WTC11 (cell line): ENCODE measurements around the gene TTC7B. TPM values are rescaled to one million over a fixed set of nuclear protein-coding genes. Genes with fewer than 3 reads are reported as not detected.

Experiments
- ATAC-seq: fragments of 200-7000 bp; cut with Tn5 transposase; 2 replicates; pipeline ENCODE4 v1.10.0; 2021; ENCODE audit warnings: mild to moderate bottlenecking, moderate library complexity
- CTCF ChIA-PET: fragments of 300-600 bp; sonication (Branson Sonifier 250); formaldehyde crosslinking; loops from one replicate; lab custom pipeline; 2021; ENCODE audit warnings: antibody characterized with exemption; lab: Charles Lee
- POLR2A ChIA-PET: fragments of 350-600 bp; sonication (Branson Sonifier 250); formaldehyde crosslinking; loops from one replicate; lab custom pipeline; 2021; ENCODE audit warnings: antibody characterized with exemption; lab: Charles Lee
- DNase-seq: peaks from one replicate; pipeline ENCODE4 v3.0.0; 2021; ENCODE audit warnings: low spot score
- H3K27ac Mint-ChIP-seq: 2 replicates; pipeline ENCODE4 v1.8.0; 2021; ENCODE audit warnings: mixed read lengths
- H3K27me3 Mint-ChIP-seq: 2 replicates; pipeline ENCODE4 v1.8.0; 2021; ENCODE audit warnings: low read depth, mild to moderate bottlenecking, moderate library complexity, mixed read lengths
- H3K36me3 Mint-ChIP-seq: 2 replicates; pipeline ENCODE4 v1.8.0; 2021; ENCODE audit warnings: mixed read lengths
- H3K4me1 Mint-ChIP-seq: 2 replicates; pipeline ENCODE4 v1.8.0; 2022; ENCODE audit warnings: mixed read lengths
- H3K4me3 Mint-ChIP-seq: 2 replicates; pipeline ENCODE4 v1.8.0; 2021; ENCODE audit warnings: mild to moderate bottlenecking, moderate library complexity, mixed read lengths
- H3K9me3 Mint-ChIP-seq: 2 replicates; pipeline ENCODE4 v1.8.0; 2021; ENCODE audit warnings: mixed read lengths
- E2F5 ChIP-seq: sonication (generic); formaldehyde crosslinking; IDR thresholded peaks from 2 replicates; pipeline ENCODE4 v1.8.1; 2022; ENCODE audit warnings: mild to moderate bottlenecking, moderate library complexity, missing genetic modification reagents
- ELF4 ChIP-seq: sonication (generic); formaldehyde crosslinking; IDR thresholded peaks from 2 replicates; pipeline ENCODE4 v1.8.1; 2022; ENCODE audit warnings: low read depth, mild to moderate bottlenecking, moderate library complexity, missing genetic modification reagents
- GRHL2 ChIP-seq: fragments of 250-450 bp; sonication (Bioruptor Pico); IDR thresholded peaks from 2 replicates; pipeline ENCODE4 v1.8.0; 2022; ENCODE audit warnings: mild to moderate bottlenecking, moderate library complexity; ENCODE audit not compliant: insufficient replicate concordance, severe bottlenecking
- KAT7 ChIP-seq: sonication (generic); formaldehyde crosslinking; IDR thresholded peaks from 2 replicates; pipeline ENCODE4 v1.8.1; 2023; ENCODE audit warnings: missing genetic modification reagents, mild to moderate bottlenecking, borderline replicate concordance
- NFE2L1 ChIP-seq: sonication (generic); formaldehyde crosslinking; IDR thresholded peaks from 2 replicates; pipeline ENCODE4 v1.8.1; 2023; ENCODE audit warnings: missing genetic modification reagents
- SMAD4 ChIP-seq: sonication (generic); formaldehyde crosslinking; IDR thresholded peaks from 2 replicates; pipeline ENCODE4 v1.8.0; 2022; ENCODE audit warnings: mild to moderate bottlenecking, missing genetic modification reagents
- SOX15 ChIP-seq: fragments of 250-450 bp; sonication (Bioruptor Pico); IDR thresholded peaks from 2 replicates; pipeline ENCODE4 v1.9.0; 2021; ENCODE audit warnings: mild to moderate bottlenecking
- ZNF121 ChIP-seq: sonication (generic); formaldehyde crosslinking; IDR thresholded peaks from 2 replicates; pipeline ENCODE4 v1.8.0; 2023; ENCODE audit warnings: missing genetic modification reagents
- ZNF138 ChIP-seq: sonication (generic); formaldehyde crosslinking; conservative IDR thresholded peaks from 2 replicates; pipeline ENCODE4 v1.8.1; 2022; ENCODE audit warnings: mild to moderate bottlenecking, moderate library complexity, missing genetic modification reagents
- ZNF219 ChIP-seq: sonication (generic); formaldehyde crosslinking; IDR thresholded peaks from 2 replicates; pipeline ENCODE4 v1.8.0; 2023; ENCODE audit warnings: missing genetic modification reagents, mild to moderate bottlenecking, borderline replicate concordance
- ZNF281 ChIP-seq: sonication (generic); formaldehyde crosslinking; IDR thresholded peaks from 2 replicates; pipeline ENCODE4 v1.8.0; 2023; ENCODE audit warnings: mild to moderate bottlenecking, missing genetic modification reagents
- total RNA-seq: library from RNA; stranded (reverse); gene quantifications from 3 replicates; pipeline ENCODE4 v1.2.3, GENCODE V29; 2021
- TF ChIP-seq, protein P1 (sequence below): sonication (generic); formaldehyde crosslinking; IDR thresholded peaks from 2 replicates; pipeline ENCODE4 v1.8.1; 2023; ENCODE audit warnings: mild to moderate bottlenecking, moderate library complexity, missing genetic modification reagents
- TF ChIP-seq, protein P2 (sequence below): fragments of 250-450 bp; sonication (Bioruptor Pico); IDR thresholded peaks from 2 replicates; pipeline ENCODE4 v1.9.0; 2021; ENCODE audit warnings: mild to moderate bottlenecking, borderline replicate concordance

TTC7B gene
- total RNA-seq, 1 experiment from 2014 or later = 27.6 TPM

GRCh38 chr14:90820958-90821357 lies 4.7 kb upstream of the TTC7B start:
- DNase-seq = no peak
- no peak for ATAC-seq
- H3K27ac Mint-ChIP-seq = no peak overlapping the region
- no peak overlapping the region for H3K4me3 Mint-ChIP-seq
- ChIA-PET CTCF (no interaction called here), POLR2A (no interaction called here)
- peaks cover 25% of the 10 kb centered on the region for H3K36me3 Mint-ChIP-seq
- TF ChIP-seq SMAD4 (CRISPR knock-in tag) (no peak), ZNF281 (CRISPR knock-in tag) (no peak), ZNF219 (CRISPR knock-in tag) (no peak), E2F5 (CRISPR knock-in tag) (no peak), KAT7 (no peak)
- TF ChIP-seq, protein P1, sequence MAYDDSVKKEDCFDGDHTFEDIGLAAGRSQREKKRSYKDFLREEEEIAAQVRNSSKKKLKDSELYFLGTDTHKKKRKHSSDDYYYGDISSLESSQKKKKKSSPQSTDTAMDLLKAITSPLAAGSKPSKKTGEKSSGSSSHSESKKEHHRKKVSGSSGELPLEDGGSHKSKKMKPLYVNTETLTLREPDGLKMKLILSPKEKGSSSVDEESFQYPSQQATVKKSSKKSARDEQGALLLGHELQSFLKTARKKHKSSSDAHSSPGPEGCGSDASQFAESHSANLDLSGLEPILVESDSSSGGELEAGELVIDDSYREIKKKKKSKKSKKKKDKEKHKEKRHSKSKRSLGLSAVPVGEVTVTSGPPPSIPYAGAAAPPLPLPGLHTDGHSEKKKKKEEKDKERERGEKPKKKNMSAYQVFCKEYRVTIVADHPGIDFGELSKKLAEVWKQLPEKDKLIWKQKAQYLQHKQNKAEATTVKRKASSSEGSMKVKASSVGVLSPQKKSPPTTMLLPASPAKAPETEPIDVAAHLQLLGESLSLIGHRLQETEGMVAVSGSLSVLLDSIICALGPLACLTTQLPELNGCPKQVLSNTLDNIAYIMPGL (CRISPR knock-in tag) = no peak
- peaks cover 35% of the 10 kb centered on the region for H3K9me3 Mint-ChIP-seq
- H3K4me1 Mint-ChIP-seq = no peaks in the 10 kb centered on the region
- peaks cover 40% of the 10 kb centered on the region for H3K27me3 Mint-ChIP-seq

DNA sequence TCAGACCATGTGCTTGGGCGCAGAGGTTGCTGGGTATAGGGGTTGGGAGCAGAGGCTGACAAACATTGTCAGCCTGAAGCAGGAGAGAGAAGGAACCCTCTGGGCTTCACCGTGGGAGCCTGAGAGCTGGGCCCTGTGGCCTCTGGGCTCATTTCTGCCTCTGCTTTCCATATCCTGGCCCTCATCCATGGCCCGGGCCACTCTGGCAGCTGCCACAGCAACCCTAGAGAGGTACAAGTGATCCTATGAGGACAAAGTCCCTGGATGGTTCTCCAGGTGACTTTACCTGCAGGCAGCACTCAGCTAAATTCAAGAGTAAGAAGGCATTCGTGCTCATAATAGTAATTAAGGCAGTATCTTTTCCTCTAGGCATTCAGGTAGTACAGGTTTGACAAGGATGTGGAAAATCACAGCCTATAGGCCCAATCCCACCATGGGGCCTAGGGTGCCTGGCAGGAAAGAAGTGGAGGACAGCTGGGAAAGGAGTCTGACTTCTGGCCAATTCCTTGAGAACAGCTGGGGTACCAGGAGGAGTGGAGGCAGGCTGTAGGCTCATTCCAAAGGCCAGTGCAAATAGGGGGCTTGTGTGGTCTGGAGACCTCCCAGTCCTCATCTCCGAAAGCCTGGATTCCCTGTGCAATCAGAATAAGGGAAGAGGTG lies 3.6 kb upstream of the TTC7B start:
- Mint-ChIP-seq H3K9me3 (peaks cover 27% of the 10 kb centered on the region), H3K4me3 (no peak overlapping the region), H3K27me3 (peaks cover 40% of the 10 kb centered on the region), H3K27ac (no peak overlapping the region), H3K36me3 (peaks cover 22% of the 10 kb centered on the region), H3K4me1 (peaks cover 6% of the 10 kb centered on the region)
- ATAC-seq (no peak), DNase-seq (no peak)
- ChIA-PET CTCF (no interaction called here), POLR2A (no interaction called here)
- TF ChIP-seq SOX15 (CRISPR knock-in tag) (no peak), GRHL2 (CRISPR knock-in tag) (no peak), E2F5 (CRISPR knock-in tag) (no peak), ELF4 (CRISPR knock-in tag) (no peak), ZNF138 (CRISPR knock-in tag) (no peak), ZNF121 (no peak), NFE2L1 (no peak)
- TF ChIP-seq, protein P2, sequence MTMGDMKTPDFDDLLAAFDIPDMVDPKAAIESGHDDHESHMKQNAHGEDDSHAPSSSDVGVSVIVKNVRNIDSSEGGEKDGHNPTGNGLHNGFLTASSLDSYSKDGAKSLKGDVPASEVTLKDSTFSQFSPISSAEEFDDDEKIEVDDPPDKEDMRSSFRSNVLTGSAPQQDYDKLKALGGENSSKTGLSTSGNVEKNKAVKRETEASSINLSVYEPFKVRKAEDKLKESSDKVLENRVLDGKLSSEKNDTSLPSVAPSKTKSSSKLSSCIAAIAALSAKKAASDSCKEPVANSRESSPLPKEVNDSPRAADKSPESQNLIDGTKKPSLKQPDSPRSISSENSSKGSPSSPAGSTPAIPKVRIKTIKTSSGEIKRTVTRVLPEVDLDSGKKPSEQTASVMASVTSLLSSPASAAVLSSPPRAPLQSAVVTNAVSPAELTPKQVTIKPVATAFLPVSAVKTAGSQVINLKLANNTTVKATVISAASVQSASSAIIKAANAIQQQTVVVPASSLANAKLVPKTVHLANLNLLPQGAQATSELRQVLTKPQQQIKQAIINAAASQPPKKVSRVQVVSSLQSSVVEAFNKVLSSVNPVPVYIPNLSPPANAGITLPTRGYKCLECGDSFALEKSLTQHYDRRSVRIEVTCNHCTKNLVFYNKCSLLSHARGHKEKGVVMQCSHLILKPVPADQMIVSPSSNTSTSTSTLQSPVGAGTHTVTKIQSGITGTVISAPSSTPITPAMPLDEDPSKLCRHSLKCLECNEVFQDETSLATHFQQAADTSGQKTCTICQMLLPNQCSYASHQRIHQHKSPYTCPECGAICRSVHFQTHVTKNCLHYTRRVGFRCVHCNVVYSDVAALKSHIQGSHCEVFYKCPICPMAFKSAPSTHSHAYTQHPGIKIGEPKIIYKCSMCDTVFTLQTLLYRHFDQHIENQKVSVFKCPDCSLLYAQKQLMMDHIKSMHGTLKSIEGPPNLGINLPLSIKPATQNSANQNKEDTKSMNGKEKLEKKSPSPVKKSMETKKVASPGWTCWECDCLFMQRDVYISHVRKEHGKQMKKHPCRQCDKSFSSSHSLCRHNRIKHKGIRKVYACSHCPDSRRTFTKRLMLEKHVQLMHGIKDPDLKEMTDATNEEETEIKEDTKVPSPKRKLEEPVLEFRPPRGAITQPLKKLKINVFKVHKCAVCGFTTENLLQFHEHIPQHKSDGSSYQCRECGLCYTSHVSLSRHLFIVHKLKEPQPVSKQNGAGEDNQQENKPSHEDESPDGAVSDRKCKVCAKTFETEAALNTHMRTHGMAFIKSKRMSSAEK = no peak
